Left kidney (tissue), 2 donors: Measurements from ENCODE around the gene RPS2. TPM values are rescaled to one million over a fixed set of nuclear protein-coding genes. Genes with fewer than 3 reads are reported as not detected.
A peak's percentile ranks its signal among the peaks of the same experiment; 100 is the strongest.

Source experiments
- DNase-seq: peaks from one replicate; pipeline ENCODE4 v3.0.0-alpha.2; 2013
- polyA plus RNA-seq: library from polyadenylated mRNA; unstranded; fragments of 120-200 nt; gene quantifications from one replicate; pipeline ENCODE4 v1.2.1, GENCODE V29; 2013; ENCODE audit not compliant: insufficient read length

The RPS2 gene
- polyA plus RNA-seq, 1 donor = 1,628 TPM

- peak; percentile 86 for DNase-seq
Observed at GRCh38 chr16:1983544-1984346, 19.1 kb upstream of the RPS2 start, which contains the start of gene GFER. TSS of gene GFER (plus strand) at chr16:1984193. CDS start at chr16:1984219, 26 bp downstream.

GRCh38 chr16:1982991-1983543, 18.4 kb upstream of the RPS2 start:
- no peak for DNase-seq

GRCh38 chr16:1982013-1982433, 17.4 kb upstream of the RPS2 start:
- DNase-seq = no peak

- DNase-seq = no peak
Observed at GRCh38 chr16:1981398-1981836, 16.8 kb upstream of the RPS2 start, which contains the start of gene NOXO1. TSS of gene NOXO1 (minus strand) at chr16:1981469. CDS start at chr16:1981179, 290 bp downstream.

- DNase-seq = no peak
Observed at GRCh38 chr16:1980770-1981087, 16.1 kb upstream of the RPS2 start.

- no peak for DNase-seq
Observed at GRCh38 chr16:1980030-1980769, 15.6 kb upstream of the RPS2 start.

- no peak for DNase-seq
Observed at GRCh38 chr16:1979271-1980029, 14.8 kb upstream of the RPS2 start.

- DNase-seq = no peak
Observed at GRCh38 chr16:1978476-1979120, 14.0 kb upstream of the RPS2 start.

- DNase-seq = no peak
Observed at GRCh38 chr16:1977875-1978268, 13.2 kb upstream of the RPS2 start.

GRCh38 chr16:1976951-1977874, 12.6 kb upstream of the RPS2 start:
- DNase-seq = no peak

- no peak for DNase-seq
Observed at GRCh38 chr16:1976216-1976520, 11.5 kb upstream of the RPS2 start.

GRCh38 chr16:1975432-1976215, 11.0 kb upstream of the RPS2 start:
- DNase-seq = no peak

- DNase-seq = no peak
Observed at GRCh38 chr16:1974157-1975070, 9.8 kb upstream of the RPS2 start.

GRCh38 chr16:1973461-1974156, 9.0 kb upstream of the RPS2 start:
- DNase-seq = no peak

GRCh38 chr16:1972490-1972877, 7.9 kb upstream of the RPS2 start:
- DNase-seq = no peak

GRCh38 chr16:1971796-1972489, 7.3 kb upstream of the RPS2 start, which contains the start of gene TBL3:
TSS of gene TBL3 (plus strand) at chr16:1972053. CDS start at chr16:1972165, 112 bp downstream.
- DNase-seq = peak; percentile 95
